HEK293 (cell line): Measurements from ENCODE around the gene WDR86.

Experiments
- CTCF ChIA-PET: fragments of 350-600 bp; formaldehyde crosslinking; extraction: SDS; loops from one replicate; lab custom pipeline; 2021; ENCODE audit warnings: antibody characterized with exemption; lab: Yijun Ruan, JAX
- POLR2A ChIA-PET: fragments of 300-600 bp; formaldehyde crosslinking; extraction: SDS; loops from one replicate; lab custom pipeline; 2020; ENCODE audit warnings: antibody characterized with exemption, inconsistent platforms; lab: Yijun Ruan, JAX
- H3K27ac ChIP-seq: fragments of 200-500 bp; sonication (Bioruptor generic); 2 replicates; pipeline ENCODE4 v1.5.1; 2014; ENCODE audit warnings: low read depth, low read length, control low read depth, inconsistent platforms; ENCODE audit errors: extremely low read depth
- H3K36me3 ChIP-seq, 2 experiments: fragments of 200-500 bp in 1 of 2; sonication (Bioruptor generic) in 1 of 2; 1 replicate in 1 of 2; 2 replicates in 1 of 2; pipeline ENCODE4 v1.5.1; 2014 to 2017; ENCODE audit warnings: inconsistent platforms in 2 of 2, low read length in 2 of 2; ENCODE audit not compliant: control insufficient read depth in 2 of 2, insufficient read depth in 1 of 2
- H3K4me1 ChIP-seq: fragments of 200-500 bp; sonication (Bioruptor generic); 2 replicates; pipeline ENCODE4 v1.5.1; 2014; ENCODE audit warnings: mild to moderate bottlenecking, low read length, inconsistent platforms; ENCODE audit not compliant: control insufficient read depth, insufficient read depth
- H3K4me3 ChIP-seq: 2 replicates; pipeline ENCODE4 v1.5.1; 2011; ENCODE audit warnings: low read depth, mild to moderate bottlenecking, control low read depth, low read length, moderate library complexity
- H3K9me3 ChIP-seq: fragments of 200-500 bp; sonication (Bioruptor generic); 2 replicates; pipeline ENCODE4 v1.5.1; 2014; ENCODE audit warnings: low read depth, low read length, inconsistent platforms; ENCODE audit not compliant: control insufficient read depth, insufficient read depth
- EGR2 ChIP-seq: fragments of 450-650 bp; formaldehyde crosslinking; IDR thresholded peaks from 2 replicates; pipeline ENCODE4 v1.5.1; 2016; ENCODE audit warnings: low read depth, missing biosample characterization, missing genetic modification characterization
- ZFHX2 ChIP-seq: fragments of 450-650 bp; formaldehyde crosslinking; conservative IDR thresholded peaks from 2 replicates; pipeline ENCODE4 v1.5.1; 2016; ENCODE audit warnings: missing biosample characterization, missing genetic modification characterization
- ZNF114 ChIP-seq: fragments of 450-650 bp; formaldehyde crosslinking; IDR thresholded peaks from 2 replicates; pipeline ENCODE4 v1.5.0; 2017; ENCODE audit warnings: missing biosample characterization, missing genetic modification characterization
- ZNF148 ChIP-seq: fragments of 450-650 bp; formaldehyde crosslinking; IDR thresholded peaks from 2 replicates; pipeline ENCODE4 v1.5.0; 2017; ENCODE audit warnings: missing biosample characterization, missing genetic modification characterization, borderline replicate concordance
- ZNF18 ChIP-seq: fragments of 450-650 bp; formaldehyde crosslinking; IDR thresholded peaks from 2 replicates; pipeline ENCODE4 v1.5.1; 2016; ENCODE audit warnings: missing biosample characterization, missing genetic modification characterization
- ZNF37A ChIP-seq: fragments of 450-650 bp; IDR thresholded peaks from 2 replicates; pipeline ENCODE4 v1.5.1; 2018; ENCODE audit warnings: missing biosample characterization, missing genetic modification characterization
- ZNF398 ChIP-seq: fragments of 450-650 bp; formaldehyde crosslinking; IDR thresholded peaks from 2 replicates; pipeline ENCODE4 v1.5.1; 2017; ENCODE audit warnings: missing biosample characterization, missing genetic modification characterization
- ZNF548 ChIP-seq: fragments of 450-650 bp; formaldehyde crosslinking; IDR thresholded peaks from 2 replicates; pipeline ENCODE4 v1.5.1; 2016; ENCODE audit warnings: missing biosample characterization, missing genetic modification characterization
- ZNF600 ChIP-seq: fragments of 450-650 bp; formaldehyde crosslinking; IDR thresholded peaks from 2 replicates; pipeline ENCODE4 v1.5.1; 2016; ENCODE audit warnings: missing biosample characterization, missing genetic modification characterization
- ZNF670 ChIP-seq: fragments of 450-650 bp; formaldehyde crosslinking; IDR thresholded peaks from 2 replicates; pipeline ENCODE4 v1.5.1; 2016; ENCODE audit warnings: missing biosample characterization, missing genetic modification characterization, low read depth
- ZNF76 ChIP-seq: fragments of 450-650 bp; formaldehyde crosslinking; IDR thresholded peaks from 2 replicates; pipeline ENCODE4; 2016; ENCODE audit warnings: low read depth, missing biosample characterization, missing genetic modification characterization, borderline replicate concordance
- ZNF768 ChIP-seq: fragments of 450-650 bp; formaldehyde crosslinking; IDR thresholded peaks from 2 replicates; pipeline ENCODE4 v1.5.1; 2018; ENCODE audit warnings: missing biosample characterization, mild to moderate bottlenecking, missing genetic modification characterization
- TF ChIP-seq, protein P1 (sequence below): fragments of 450-650 bp; formaldehyde crosslinking; conservative IDR thresholded peaks from 2 replicates; pipeline ENCODE4 v1.5.1; 2016; ENCODE audit warnings: low read depth, missing biosample characterization, missing genetic modification characterization

WDR86 gene

DNA sequence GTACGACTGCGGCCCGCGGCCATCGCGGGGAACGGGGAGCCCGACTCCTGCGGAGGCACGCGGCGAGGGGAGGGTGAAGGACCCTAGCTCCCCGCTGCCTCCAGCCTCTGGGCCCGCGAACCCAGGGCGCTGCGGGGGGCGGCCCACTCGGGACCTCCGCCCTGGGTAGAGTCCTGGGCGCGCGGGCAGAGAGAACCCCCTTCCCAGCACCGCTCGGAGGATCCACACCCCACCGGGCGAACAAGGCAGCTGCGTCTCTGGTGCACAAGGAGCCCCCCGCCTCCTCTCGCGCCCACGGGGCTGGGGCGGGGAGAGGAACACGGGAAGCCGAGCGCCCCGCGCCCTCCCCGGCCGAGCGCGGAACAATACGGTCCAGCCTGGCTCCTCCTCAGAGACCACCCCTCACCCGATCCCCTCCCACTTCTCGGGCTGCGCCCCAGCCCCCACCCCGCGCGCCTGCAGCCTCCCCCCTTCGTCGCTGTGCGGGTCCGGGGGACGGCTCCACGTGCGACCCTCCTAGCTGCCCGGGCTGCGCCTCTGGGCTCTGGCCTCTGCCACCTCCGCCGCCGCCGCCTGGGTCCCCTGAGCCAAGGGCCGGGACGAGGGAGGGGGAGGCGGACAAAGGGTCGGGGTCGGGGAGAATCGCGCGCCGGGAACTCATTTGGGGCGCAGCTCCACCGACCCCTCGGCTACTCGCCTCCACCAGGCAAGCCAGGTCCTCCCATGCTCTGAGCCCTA, at the start of gene WDR86:
WDR86 (minus strand) TSS at position 372 of the 738 bp plus-strand sequence. CDS start 449 bp downstream, outside the sequence.
- Histone ChIP-seq H3K4me1 (no peaks in the 10 kb centered on the region), H3K36me3 (no peaks in the 10 kb centered on the region), H3K27ac (peak within 1 kb of the TSS; percentile 63; the same call in 1 of the 2 replicates), H3K9me3 (no peaks in the 10 kb centered on the region), H3K4me3 (peak within 1 kb of the TSS; percentile 56)
- ChIA-PET CTCF (interaction anchor here (0.7 to 1.8 kb wide), 2 partner anchors 41 to 61 kb away, joined by 3 to 5 read pairs; no protein-coding TSS in a partner anchor), POLR2A (no interaction called here)
- TF ChIP-seq ZNF548 (tag by site-specific recombination), result no peak
- TF ChIP-seq ZNF600 (tag by site-specific recombination), result no peak
- peak; percentile 32; the same call in 1 of the 2 replicates for TF ChIP-seq EGR2
- peak; percentile 50 for TF ChIP-seq ZFHX2 (tag by site-specific recombination)
- TF ChIP-seq ZNF148 (tag by site-specific recombination), result no peak
- TF ChIP-seq ZNF76 (tag by site-specific recombination), result no peak
- TF ChIP-seq ZNF670 (tag by site-specific recombination), result no peak
- TF ChIP-seq, protein P1, sequence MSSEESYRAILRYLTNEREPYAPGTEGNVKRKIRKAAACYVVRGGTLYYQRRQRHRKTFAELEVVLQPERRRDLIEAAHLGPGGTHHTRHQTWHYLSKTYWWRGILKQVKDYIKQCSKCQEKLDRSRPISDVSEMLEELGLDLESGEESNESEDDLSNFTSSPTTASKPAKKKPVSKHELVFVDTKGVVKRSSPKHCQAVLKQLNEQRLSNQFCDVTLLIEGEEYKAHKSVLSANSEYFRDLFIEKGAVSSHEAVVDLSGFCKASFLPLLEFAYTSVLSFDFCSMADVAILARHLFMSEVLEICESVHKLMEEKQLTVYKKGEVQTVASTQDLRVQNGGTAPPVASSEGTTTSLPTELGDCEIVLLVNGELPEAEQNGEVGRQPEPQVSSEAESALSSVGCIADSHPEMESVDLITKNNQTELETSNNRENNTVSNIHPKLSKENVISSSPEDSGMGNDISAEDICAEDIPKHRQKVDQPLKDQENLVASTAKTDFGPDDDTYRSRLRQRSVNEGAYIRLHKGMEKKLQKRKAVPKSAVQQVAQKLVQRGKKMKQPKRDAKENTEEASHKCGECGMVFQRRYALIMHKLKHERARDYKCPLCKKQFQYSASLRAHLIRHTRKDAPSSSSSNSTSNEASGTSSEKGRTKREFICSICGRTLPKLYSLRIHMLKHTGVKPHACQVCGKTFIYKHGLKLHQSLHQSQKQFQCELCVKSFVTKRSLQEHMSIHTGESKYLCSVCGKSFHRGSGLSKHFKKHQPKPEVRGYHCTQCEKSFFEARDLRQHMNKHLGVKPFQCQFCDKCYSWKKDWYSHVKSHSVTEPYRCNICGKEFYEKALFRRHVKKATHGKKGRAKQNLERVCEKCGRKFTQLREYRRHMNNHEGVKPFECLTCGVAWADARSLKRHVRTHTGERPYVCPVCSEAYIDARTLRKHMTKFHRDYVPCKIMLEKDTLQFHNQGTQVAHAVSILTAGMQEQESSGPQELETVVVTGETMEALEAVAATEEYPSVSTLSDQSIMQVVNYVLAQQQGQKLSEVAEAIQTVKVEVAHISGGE (tag by site-specific recombination), result no peak

- Histone ChIP-seq H3K9me3 (no peaks in the 10 kb centered on the region), H3K4me3 (no peak overlapping the region), H3K36me3 (no peaks in the 10 kb centered on the region), H3K4me1 (no peaks in the 10 kb centered on the region; the same call in 1 of the 2 replicates), H3K27ac (no peak overlapping the region)
- ChIA-PET POLR2A (no interaction called here), CTCF (interaction anchor here (1.0 to 1.6 kb wide), 2 partner anchors 8 to 439 kb away, joined by 3 read pairs; no protein-coding TSS in a partner anchor)
- TF ChIP-seq ZNF398, result no peak
- no peak for TF ChIP-seq ZNF18
- TF ChIP-seq ZNF768 (tag by site-specific recombination), result no peak
- TF ChIP-seq ZNF114 (tag by site-specific recombination), result no peak
- TF ChIP-seq ZNF37A (tag by site-specific recombination), result no peak
These were observed 47.7 kb upstream of the WDR86 start for GRCh38 chr7:151457534-151457933.
